ENCODE results near the gene SOX30.
A peak's percentile ranks its signal among the peaks of the same experiment; 100 is the strongest.

The SOX30 gene

GRCh38 chr5:157665467-157666070 is 13.3 kb upstream of the SOX30 start:
- Histone ChIP-seq H3K4me1 (ENCODE audit: control insufficient read depth in 2 of 2, insufficient read depth in 1 of 2, low read depth in 1 of 2, low read length in 2 of 2) (no peaks in the 10 kb centered on the region), H3K9ac (ENCODE audit: low read depth, low read length, poor library complexity) (no peak overlapping the region), H2AK5ac (ENCODE audit: low read depth, low read length) (no peak overlapping the region), H3K18ac (ENCODE audit: low read length) (no peak overlapping the region), H2BK120ac (ENCODE audit: low read depth, low read length) (no peak overlapping the region), H3K4me3 (ENCODE audit: low read length in 2 of 2) (no peak overlapping the region), H2AFZ (ENCODE audit: low read length) (no peak overlapping the region), H2BK5ac (ENCODE audit: low read length) (no peak overlapping the region), H3K27me3 (ENCODE audit: control insufficient read depth in 3 of 3, insufficient read depth in 3 of 3, low read depth in 1 of 3, low read length in 3 of 3) (peaks cover 0 to under 1% (median 0%) of the 10 kb centered on the region in 3 experiments), H2BK12ac (ENCODE audit: low read length) (no peak overlapping the region), H4K91ac (ENCODE audit: low read depth, low read length, poor library complexity) (no peak overlapping the region), H3K4me2 (ENCODE audit: insufficient read depth, low read length, poor library complexity, severe bottlenecking) (no peak overlapping the region), H3K9me3 (replicated peaks in 1 of 2; ENCODE audit: control insufficient read depth in 2 of 2, insufficient read depth in 1 of 2, low read depth in 1 of 2, low read length in 2 of 2) (no peaks in the 10 kb centered on the region), H3K36me3 (replicated peaks in 1 of 2; ENCODE audit: control insufficient read depth in 2 of 2, insufficient read depth in 2 of 2, low read length in 2 of 2) (no peaks in the 10 kb centered on the region), H2BK15ac (ENCODE audit: low read length) (no peak overlapping the region), H3K23ac (ENCODE audit: low read depth, low read length, poor library complexity) (no peak overlapping the region), H3K79me1 (ENCODE audit: low read depth, low read length) (no peaks in the 10 kb centered on the region), H3K27ac (replicated peaks; ENCODE audit: low read length) (no peak overlapping the region), H3K4ac (ENCODE audit: low read length) (no peak overlapping the region), H4K8ac (ENCODE audit: low read depth, low read length) (no peak overlapping the region), H3K14ac (ENCODE audit: low read length) (no peak overlapping the region)
- DNase-seq (ENCODE audit: low spot score) = no peak
- no CpG with 5 or more reads among the region's 2 CpGs for WGBS, 2 donors (ENCODE audit: extremely low coverage in 2 of 2, insufficient read length in 2 of 2, insufficient replicate concordance in 1 of 2)

GRCh38 chr5:157659868-157660660 is 7.8 kb upstream of the SOX30 start:
- no CpG with 5 or more reads among the region's 8 CpGs for WGBS, 2 donors (ENCODE audit: extremely low coverage in 2 of 2, insufficient read length in 2 of 2, insufficient replicate concordance in 1 of 2)
- Histone ChIP-seq H3K79me1 (ENCODE audit: low read depth, low read length) (no peaks in the 10 kb centered on the region), H3K27me3 (ENCODE audit: control insufficient read depth in 3 of 3, insufficient read depth in 3 of 3, low read depth in 1 of 3, low read length in 3 of 3) (no peaks in the 10 kb centered on the region), H2BK15ac (ENCODE audit: low read length) (no peak overlapping the region), H3K4ac (ENCODE audit: low read length) (no peak overlapping the region), H2AK5ac (ENCODE audit: low read depth, low read length) (no peak overlapping the region), H2BK5ac (ENCODE audit: low read length) (no peak overlapping the region), H3K9me3 (replicated peaks in 1 of 2; ENCODE audit: control insufficient read depth in 2 of 2, insufficient read depth in 1 of 2, low read depth in 1 of 2, low read length in 2 of 2) (peaks cover 3 to 7% of the 10 kb centered on the region in 2 donors), H2AFZ (ENCODE audit: low read length) (no peak overlapping the region), H3K4me3 (ENCODE audit: low read length in 2 of 2) (peak overlapping the region in 1 of 2 donors; percentile 16), H3K14ac (ENCODE audit: low read length) (no peak overlapping the region), H3K18ac (ENCODE audit: low read length) (no peak overlapping the region), H3K9ac (ENCODE audit: low read depth, low read length, poor library complexity) (no peak overlapping the region), H3K4me1 (ENCODE audit: control insufficient read depth in 2 of 2, insufficient read depth in 1 of 2, low read depth in 1 of 2, low read length in 2 of 2) (peaks cover 0 to 3% of the 10 kb centered on the region in 2 donors), H3K23ac (ENCODE audit: low read depth, low read length, poor library complexity) (no peak overlapping the region), H3K27ac (replicated peaks; ENCODE audit: low read length) (no peak overlapping the region), H4K91ac (ENCODE audit: low read depth, low read length, poor library complexity) (no peak overlapping the region), H2BK12ac (ENCODE audit: low read length) (no peak overlapping the region), H3K4me2 (ENCODE audit: insufficient read depth, low read length, poor library complexity, severe bottlenecking) (no peak overlapping the region), H3K36me3 (replicated peaks in 1 of 2; ENCODE audit: control insufficient read depth in 2 of 2, insufficient read depth in 2 of 2, low read length in 2 of 2) (no peaks in the 10 kb centered on the region), H4K8ac (ENCODE audit: low read depth, low read length) (no peak overlapping the region), H2BK120ac (ENCODE audit: low read depth, low read length) (no peak overlapping the region)
- DNase-seq (ENCODE audit: low spot score) = no peak

- H4K8ac ChIP-seq (ENCODE audit: low read depth, low read length) = no peak overlapping the region
- no peak for DNase-seq (ENCODE audit: low spot score)
- no peak overlapping the region for H3K4me3 ChIP-seq (ENCODE audit: low read length in 2 of 2)
- no peak overlapping the region for H3K27ac ChIP-seq (replicated peaks; ENCODE audit: low read length)
- WGBS, 2 donors (ENCODE audit: extremely low coverage in 2 of 2, insufficient read length in 2 of 2, insufficient replicate concordance in 1 of 2) = no CpG with 5 or more reads among the region's 1 CpG
- H3K18ac ChIP-seq (ENCODE audit: low read length) = no peak overlapping the region
- H3K14ac ChIP-seq (ENCODE audit: low read length) = no peak overlapping the region
- H2BK15ac ChIP-seq (ENCODE audit: low read length) = no peak overlapping the region
- peaks cover 0 to 3% of the 10 kb centered on the region in 2 donors for H3K4me1 ChIP-seq (ENCODE audit: control insufficient read depth in 2 of 2, insufficient read depth in 1 of 2, low read depth in 1 of 2, low read length in 2 of 2)
- H2BK120ac ChIP-seq (ENCODE audit: low read depth, low read length) = no peak overlapping the region
- no peak overlapping the region for H2BK5ac ChIP-seq (ENCODE audit: low read length)
- H2AK5ac ChIP-seq (ENCODE audit: low read depth, low read length) = no peak overlapping the region
- no peak overlapping the region for H2AFZ ChIP-seq (ENCODE audit: low read length)
- H3K4me2 ChIP-seq (ENCODE audit: insufficient read depth, low read length, poor library complexity, severe bottlenecking) = no peak overlapping the region
- no peak overlapping the region for H3K23ac ChIP-seq (ENCODE audit: low read depth, low read length, poor library complexity)
- H4K91ac ChIP-seq (ENCODE audit: low read depth, low read length, poor library complexity) = no peak overlapping the region
- no peaks in the 10 kb centered on the region for H3K27me3 ChIP-seq (ENCODE audit: control insufficient read depth in 3 of 3, insufficient read depth in 3 of 3, low read depth in 1 of 3, low read length in 3 of 3)
- H3K36me3 ChIP-seq (replicated peaks in 1 of 2; ENCODE audit: control insufficient read depth in 2 of 2, insufficient read depth in 2 of 2, low read length in 2 of 2) = no peaks in the 10 kb centered on the region
- H3K9me3 ChIP-seq (replicated peaks in 1 of 2; ENCODE audit: control insufficient read depth in 2 of 2, insufficient read depth in 1 of 2, low read depth in 1 of 2, low read length in 2 of 2) = peaks cover 3 to 7% of the 10 kb centered on the region in 2 donors
- no peaks in the 10 kb centered on the region for H3K79me1 ChIP-seq (ENCODE audit: low read depth, low read length)
- H2BK12ac ChIP-seq (ENCODE audit: low read length) = no peak overlapping the region
- no peak overlapping the region for H3K9ac ChIP-seq (ENCODE audit: low read depth, low read length, poor library complexity)
- no peak overlapping the region for H3K4ac ChIP-seq (ENCODE audit: low read length)
Observed at GRCh38 chr5:157658893-157659292, 6.7 kb upstream of the SOX30 start.

GRCh38 chr5:157657516-157657915 is 5.3 kb upstream of the SOX30 start:
- Histone ChIP-seq H2BK120ac (ENCODE audit: low read depth, low read length) (no peak overlapping the region), H3K18ac (ENCODE audit: low read length) (no peak overlapping the region), H3K27ac (replicated peaks; ENCODE audit: low read length) (no peak overlapping the region), H2BK12ac (ENCODE audit: low read length) (no peak overlapping the region), H4K8ac (ENCODE audit: low read depth, low read length) (no peak overlapping the region), H3K79me1 (ENCODE audit: low read depth, low read length) (no peaks in the 10 kb centered on the region), H3K9me3 (replicated peaks in 1 of 2; ENCODE audit: control insufficient read depth in 2 of 2, insufficient read depth in 1 of 2, low read depth in 1 of 2, low read length in 2 of 2) (peaks cover 3 to 16% of the 10 kb centered on the region in 2 donors), H2BK5ac (ENCODE audit: low read length) (no peak overlapping the region), H3K9ac (ENCODE audit: low read depth, low read length, poor library complexity) (no peak overlapping the region), H2AFZ (ENCODE audit: low read length) (no peak overlapping the region), H3K14ac (ENCODE audit: low read length) (no peak overlapping the region), H4K91ac (ENCODE audit: low read depth, low read length, poor library complexity) (no peak overlapping the region), H3K4ac (ENCODE audit: low read length) (no peak overlapping the region), H3K27me3 (ENCODE audit: control insufficient read depth in 3 of 3, insufficient read depth in 3 of 3, low read depth in 1 of 3, low read length in 3 of 3) (no peaks in the 10 kb centered on the region), H3K23ac (ENCODE audit: low read depth, low read length, poor library complexity) (no peak overlapping the region), H3K4me2 (ENCODE audit: insufficient read depth, low read length, poor library complexity, severe bottlenecking) (no peak overlapping the region), H2AK5ac (ENCODE audit: low read depth, low read length) (no peak overlapping the region), H3K4me3 (ENCODE audit: low read length in 2 of 2) (no peak overlapping the region), H3K4me1 (ENCODE audit: control insufficient read depth in 2 of 2, insufficient read depth in 1 of 2, low read depth in 1 of 2, low read length in 2 of 2) (peaks cover 0 to 3% of the 10 kb centered on the region in 2 donors), H3K36me3 (replicated peaks in 1 of 2; ENCODE audit: control insufficient read depth in 2 of 2, insufficient read depth in 2 of 2, low read length in 2 of 2) (no peaks in the 10 kb centered on the region), H2BK15ac (ENCODE audit: low read length) (no peak overlapping the region)
- DNase-seq (ENCODE audit: low spot score) = no peak
- no CpG with 5 or more reads among the region's 2 CpGs for WGBS, 2 donors (ENCODE audit: extremely low coverage in 2 of 2, insufficient read length in 2 of 2, insufficient replicate concordance in 1 of 2)

All from neuronal stem cell (in vitro differentiated cells).